GM03348 (cell line): Measurements from ENCODE around the gene MFAP4.
A peak's percentile ranks its signal among the peaks of the same experiment; 100 is the strongest.

Source experiments
- DNase-seq: peaks from one replicate; pipeline ENCODE4 v3.0.0; 2012; ENCODE audit warnings: low spot score

MFAP4 gene, protein sequence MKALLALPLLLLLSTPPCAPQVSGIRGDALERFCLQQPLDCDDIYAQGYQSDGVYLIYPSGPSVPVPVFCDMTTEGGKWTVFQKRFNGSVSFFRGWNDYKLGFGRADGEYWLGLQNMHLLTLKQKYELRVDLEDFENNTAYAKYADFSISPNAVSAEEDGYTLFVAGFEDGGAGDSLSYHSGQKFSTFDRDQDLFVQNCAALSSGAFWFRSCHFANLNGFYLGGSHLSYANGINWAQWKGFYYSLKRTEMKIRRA

DNA sequence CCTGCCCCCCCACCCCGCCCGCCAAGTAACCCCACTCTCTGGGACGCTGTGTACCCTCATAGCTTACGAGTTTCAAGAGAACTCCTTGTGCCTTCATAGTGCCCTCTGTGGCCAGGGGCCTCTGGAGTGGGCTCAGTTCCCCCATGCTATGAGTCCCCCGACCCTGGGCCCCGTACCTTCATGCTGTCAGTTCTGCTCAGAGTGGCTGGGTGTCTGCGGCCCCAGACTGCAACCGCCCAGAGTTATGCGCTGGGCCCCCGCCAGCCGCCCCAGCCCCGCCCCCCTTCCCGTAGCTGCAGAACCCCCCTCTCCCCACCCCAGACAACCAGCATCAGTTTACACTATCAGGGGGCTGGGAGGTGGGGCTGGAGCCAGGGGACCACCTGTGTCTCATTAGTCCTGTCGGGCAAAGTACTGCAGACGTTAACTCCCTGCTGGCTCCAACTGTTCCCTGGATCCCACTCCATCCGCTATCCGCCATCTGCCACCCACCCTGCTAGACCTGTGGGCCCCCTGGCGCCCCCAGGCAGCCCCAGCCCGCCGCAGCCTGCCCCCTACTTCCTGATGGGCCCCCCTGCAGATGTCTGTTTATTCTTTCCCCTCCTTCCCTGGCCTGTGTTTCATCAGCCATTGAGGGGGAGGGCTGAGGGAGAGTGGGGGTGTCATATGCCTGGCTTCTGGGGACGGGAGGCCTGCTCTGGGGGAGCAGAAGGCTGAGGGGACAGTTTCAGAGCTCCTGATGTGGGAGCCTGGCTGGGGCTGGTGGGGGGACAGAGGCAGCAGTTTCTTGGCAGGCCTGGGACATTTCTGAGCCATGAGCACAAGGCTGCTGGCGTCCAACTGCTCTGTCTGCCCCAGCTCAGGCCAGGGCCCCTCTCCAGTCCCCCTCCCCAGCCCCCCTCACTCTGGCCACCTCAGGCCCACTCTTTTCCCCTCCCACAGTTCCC, at the start of gene MFAP4:
TSS of gene MFAP4 (minus strand) at position 217 of the 947 bp plus-strand sequence. CDS start at position 182, 35 bp downstream.
- peak; percentile 87 for DNase-seq

DNA sequence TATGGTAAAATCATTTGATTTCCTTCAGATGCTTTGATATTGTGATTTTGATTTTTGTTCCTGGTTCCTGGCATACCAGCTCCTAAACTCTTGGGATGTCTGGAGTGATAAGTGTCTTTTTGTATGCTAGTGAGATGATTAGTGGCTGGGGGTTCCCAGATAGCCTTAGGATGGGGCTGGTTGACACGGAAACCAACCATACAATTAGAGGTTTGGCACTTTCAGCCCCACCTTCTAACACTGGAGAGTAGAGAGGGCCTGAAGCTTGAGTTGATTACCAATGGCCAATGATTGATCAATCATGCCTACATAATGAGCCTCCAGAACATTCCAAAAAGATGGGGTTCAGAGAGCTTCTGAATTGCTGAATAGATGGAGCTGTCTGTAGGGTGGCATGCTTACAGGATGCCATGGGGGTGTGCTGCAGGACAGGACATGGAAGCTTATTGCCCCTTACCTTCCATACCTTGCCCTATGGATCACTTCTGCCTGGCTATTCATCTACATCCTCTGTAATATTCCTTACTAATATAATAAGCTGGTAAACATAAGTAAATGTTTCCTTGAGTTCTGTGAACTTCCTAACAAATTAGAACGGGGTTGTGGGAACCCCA, 46.8 kb upstream of the MFAP4 start:
- DNase-seq = no peak

DNA sequence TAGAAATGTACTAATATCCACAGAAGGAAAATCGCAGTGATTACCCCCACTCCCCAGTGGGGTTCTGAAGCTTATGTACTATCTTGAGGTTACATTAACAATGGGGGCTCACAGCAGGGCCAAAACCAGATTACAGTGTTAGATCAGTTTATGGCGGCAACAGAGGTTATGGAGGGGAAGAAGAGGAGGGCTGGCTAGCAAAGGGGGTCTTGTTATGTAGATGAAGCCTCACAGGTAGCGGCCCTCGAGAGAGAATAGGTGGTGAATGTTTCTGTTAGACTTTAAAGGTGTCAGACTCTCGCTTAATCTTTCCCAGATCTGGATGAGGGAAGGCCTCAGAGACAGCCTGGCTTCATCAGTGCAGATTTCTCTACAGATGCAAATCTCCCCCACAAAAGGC, 46.3 kb upstream of the MFAP4 start:
- DNase-seq = no peak

DNA sequence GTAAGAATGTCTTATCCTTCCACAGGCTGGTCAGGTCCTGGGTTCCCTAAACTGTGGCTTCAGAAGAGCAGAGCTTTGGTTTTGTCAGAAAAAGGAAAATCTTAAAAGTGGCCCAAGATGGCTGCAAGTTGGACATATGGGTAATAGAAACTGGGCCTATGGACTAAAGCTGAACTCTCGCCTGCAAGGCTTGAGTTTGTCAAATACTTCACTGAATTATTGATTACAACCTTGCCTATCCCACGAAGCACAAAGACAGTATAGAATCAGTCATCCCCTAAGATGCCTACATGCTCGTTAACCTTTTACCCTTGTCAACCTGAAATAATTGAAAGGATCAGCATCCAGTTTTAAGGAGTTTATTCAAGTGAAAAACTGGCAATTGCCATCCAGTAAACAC, 44.7 kb upstream of the MFAP4 start:
- DNase-seq = no peak

DNA sequence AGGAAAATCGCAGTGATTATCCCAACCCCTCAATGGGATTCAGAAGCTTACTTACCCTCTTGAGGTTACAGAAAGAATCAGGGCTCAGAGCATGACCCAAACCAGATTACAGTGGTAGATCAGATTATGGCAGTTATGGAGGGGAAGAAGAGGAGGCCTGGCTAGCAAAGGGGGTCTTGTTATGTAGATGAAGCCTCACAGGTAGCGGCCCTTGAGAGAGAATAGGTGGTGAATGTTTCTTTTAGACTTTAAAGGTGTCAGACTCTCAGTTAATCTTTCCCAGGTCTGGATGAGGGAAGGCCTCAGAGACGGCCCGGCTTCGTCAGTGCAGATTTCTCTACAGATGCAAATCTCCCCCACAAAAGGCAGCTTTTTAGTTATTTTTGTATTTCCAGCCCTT, 39.6 kb upstream of the MFAP4 start:
- no peak for DNase-seq

DNA sequence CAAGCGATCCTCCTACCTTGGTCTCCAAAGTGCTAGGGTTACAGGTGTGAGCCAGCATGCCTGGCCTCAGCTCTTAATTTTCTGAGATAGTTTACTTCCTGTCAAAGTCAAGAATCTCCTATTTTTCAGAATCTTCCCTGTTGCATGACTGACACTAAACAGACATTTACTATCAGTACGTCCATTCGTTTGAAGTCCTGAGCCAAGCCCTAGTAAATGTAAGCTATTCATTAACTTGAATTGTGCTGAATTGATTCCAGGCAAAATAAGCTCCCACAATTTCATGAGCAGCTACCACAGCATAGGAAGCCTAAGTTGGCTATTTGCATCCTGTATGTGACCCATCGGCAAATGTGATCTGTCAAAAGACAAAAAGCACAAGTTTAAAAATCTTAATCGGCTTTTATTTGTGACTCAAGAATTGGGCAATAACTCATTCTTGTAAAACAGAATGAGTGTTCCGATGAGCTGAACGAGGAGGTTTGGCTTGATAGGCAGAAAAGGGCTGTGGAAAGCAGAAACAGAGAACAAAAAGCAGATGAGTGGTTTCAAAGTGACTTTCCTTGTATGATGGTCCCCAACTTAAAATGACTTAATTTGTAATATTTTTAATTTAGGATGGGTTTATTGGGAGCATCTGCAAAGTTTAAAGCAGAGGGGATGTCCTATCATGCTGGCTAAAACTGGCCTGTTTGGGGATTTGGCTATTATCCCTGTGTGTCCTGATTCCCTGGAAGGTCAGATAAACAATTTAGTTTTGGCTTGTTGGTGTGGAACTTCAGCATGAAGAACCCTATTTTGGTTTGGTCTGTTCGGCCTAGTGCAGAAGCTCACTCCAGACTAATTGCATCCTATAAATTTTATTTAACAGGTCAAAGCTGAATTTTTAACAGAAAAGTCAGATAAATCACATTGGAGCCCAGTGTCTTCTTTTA, 38.2 kb upstream of the MFAP4 start:
- no peak for DNase-seq

DNA sequence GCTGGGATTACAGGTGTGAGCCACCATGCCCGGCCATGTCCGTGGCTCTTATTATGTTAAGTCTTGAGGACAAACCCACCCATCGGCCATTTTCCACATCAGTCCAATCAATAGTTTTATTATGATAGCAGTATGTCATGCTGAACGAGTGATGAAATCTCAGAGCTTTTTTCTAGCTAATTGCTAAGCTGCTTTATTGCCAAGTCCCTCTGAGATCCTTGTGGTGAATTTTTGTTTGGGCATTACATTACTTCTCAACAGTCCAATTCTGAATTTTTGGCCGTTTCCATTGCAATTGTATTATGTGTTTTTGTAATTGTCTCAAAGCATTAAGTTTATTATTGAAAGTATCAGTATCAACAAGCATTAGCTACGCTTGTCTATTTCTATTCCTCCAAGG, 34.9 kb upstream of the MFAP4 start:
- DNase-seq = no peak

DNA sequence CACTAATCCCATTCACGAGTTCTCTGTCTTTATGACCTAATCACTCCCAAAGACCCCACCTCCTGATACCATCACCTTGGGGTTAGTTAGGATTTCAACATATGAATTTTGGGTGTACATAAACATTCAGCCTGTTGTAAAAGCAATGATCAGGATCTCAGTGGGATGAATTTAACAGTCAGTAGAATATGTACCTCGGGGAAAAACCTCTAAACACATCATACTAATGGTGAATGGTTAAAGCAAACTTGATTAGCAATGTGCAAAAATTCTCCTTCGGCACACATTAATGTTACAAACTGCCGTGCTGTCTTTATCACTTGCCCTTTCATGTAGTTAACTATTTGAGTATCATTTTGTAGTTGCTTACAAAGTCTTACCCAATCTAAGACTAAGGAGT, 34.2 kb upstream of the MFAP4 start:
- no peak for DNase-seq

DNA sequence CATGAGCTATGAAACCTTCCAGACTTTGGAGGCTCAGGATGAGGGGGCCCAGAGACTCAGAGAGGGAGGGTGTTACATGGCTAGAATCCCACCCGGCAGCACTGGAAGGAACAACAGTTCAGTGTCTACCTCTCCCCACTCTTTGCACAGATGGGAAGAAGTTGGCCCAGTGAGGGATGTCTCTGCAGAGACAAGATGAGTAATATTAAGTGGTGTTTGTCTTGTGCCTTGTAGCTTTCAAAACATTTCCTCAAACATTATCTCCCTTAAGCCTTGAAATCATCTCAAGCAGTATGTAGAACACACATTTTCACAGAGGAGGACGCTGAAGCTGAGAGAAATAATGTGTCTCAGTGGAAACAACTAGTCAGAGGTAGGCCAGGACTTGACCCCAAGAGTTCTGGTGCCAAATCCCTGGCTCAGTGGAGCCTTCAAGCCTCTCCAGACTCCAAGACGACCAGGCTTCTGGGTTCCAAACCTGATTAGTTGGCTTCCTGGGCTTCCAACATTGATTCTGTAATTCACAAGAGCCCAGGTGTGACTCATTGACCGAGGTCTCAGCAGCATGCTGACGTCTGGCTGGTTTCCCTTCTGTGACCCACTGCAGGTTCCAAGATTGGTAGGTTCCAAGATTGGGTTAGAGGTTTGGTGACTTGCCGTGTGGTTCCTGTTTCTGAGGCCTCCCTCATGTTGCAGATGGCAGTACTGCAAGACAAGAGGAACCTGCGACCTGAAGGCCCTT, 31.4 kb upstream of the MFAP4 start:
- peak; percentile 49 for DNase-seq

DNA sequence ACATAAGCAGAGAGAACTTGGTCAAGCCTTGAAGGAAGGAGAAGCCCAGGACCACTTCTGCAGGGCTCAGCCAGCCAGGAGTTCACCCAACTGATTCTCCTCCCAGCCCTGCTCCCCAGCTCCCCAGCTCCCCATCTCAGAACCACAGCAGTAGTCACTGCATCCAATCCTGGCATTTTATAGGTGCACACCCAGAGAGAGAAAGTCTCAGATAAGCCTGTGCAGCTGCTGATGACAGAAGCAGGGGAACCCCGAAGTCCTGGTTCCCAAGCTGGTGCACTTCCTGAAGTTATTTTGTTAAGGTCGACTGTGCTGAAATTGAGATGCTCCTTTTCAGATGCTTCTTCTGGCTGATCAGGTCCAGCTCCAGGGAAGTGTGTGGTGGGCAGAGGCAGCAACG, 30.6 kb upstream of the MFAP4 start:
- DNase-seq = no peak

DNA sequence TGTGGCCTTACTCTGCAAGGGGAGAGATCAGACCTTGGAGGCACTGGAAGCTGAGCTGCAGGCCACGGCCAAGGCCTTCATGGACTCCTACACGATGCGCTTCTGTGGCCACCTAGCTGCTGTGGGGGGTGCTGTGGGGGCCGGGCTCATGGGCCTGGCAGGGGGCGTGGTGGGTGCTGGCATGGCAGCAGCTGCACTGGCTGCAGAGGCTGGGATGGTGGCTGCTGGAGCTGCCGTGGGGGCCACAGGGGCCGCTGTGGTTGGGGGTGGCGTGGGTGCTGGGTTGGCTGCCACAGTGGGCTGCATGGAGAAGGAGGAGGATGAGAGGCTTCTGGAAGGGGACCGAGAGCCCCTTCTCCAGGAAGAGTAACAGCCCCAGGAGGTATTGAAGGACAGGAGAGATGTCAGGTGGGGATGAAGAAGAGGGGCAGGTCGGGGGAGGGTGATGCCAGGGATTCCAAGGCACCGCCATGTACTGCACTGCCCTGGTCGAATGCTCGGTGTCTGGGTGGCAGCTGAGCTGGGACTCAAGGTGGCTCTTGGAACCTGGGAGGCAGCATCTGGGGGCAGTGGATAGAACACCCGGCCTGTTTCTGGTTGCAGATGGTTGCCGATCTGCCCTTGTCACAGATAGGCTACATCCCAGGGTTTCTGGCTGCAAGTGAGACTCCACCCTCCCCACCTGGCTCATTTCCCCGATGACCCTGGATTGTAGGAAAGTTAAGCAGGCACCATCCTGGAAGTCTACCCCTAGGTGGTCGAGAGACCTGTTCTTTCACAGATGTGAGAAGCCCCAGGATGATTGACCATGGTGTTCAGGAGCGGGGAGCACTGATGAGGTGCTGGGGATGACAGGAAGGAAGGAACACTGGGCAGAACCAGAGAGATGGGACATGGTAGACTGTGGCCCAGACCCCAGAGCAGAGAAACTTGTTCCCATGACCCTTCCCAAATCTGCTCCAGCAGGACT, 29.1 kb upstream of the MFAP4 start:
- DNase-seq = no peak

DNA sequence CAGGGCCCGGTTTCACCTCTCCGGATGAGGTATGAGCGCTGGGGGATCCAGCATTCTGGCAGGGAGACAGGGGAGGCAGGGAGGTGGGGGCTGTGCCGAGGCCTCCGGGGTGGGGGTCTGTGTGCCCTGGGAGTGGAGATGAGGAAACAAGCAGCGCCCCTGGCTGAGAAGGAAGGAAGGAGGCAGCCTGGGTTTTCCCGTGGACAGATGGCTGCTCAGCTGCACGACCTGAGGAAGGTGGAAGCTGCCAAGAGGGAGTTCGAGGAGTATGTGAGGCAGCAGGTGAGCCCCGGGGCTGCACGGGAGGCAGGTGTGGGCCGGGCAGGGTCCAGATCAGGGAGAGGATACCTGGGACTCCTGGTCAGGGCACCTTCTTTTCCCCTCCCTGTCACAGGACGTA, 28.3 kb upstream of the MFAP4 start:
- no peak for DNase-seq

DNA sequence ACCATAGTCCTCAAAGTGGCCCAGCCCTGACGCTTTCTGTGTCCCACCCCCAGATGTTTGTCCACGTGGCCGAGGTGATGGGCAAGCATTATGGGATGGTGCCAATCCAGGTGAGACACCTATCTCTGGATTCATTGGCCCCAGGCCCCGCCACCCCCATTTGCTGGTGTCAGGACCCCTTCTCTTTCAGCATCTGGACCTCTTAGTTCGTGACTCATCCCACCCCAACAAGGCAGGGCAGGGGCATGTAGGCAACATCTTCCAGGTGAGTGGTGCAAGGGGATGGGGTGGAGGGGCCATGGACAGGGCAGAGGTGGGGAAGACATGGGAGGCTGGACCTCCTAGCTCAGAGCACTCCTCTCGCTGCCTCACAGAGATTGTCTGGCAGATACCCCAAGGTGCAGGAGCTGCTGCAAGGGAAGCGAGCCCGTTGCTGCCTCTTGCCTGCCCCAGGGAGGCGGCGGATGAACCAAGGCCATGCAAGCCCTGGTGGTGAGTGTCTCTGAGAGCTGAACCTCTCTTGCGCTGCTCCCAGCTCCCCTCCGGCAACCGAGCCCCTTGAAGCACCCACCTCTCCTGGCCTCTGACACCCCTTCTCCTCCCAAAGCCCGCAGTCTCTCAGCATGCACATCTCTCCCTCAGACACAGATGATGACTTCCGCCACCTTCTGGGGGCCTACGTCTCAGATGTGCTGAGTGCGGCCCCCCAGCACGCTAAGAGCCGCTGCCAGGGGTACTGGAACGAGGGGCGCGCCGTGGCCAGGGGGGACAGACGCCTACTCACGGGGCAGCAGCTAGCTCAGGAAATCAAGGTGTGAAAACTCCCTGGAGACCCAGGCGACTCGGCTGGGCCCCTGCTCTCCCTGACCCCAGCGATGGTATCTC, 27.6 kb upstream of the MFAP4 start:
- DNase-seq = no peak

DNA sequence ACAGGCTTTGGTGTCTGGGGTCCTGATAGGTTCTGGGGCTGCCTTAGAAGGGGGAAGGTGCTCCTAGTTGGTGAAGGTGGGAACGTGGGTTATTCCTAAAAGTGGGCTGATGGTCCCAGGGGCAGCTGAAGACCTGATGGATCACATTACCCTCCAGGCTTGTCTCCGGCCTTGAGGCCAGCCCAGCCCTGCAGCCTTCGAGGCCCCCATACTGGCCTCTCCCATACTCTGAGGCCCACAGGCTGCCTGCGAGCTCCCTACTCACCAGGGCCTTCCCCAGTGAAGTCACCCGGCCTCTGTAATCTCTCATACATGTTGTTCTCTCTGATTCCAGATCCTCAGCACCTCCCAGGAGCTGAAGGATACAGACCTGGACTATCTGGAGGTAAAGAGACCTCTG, 26.8 kb upstream of the MFAP4 start:
- DNase-seq = no peak

DNA sequence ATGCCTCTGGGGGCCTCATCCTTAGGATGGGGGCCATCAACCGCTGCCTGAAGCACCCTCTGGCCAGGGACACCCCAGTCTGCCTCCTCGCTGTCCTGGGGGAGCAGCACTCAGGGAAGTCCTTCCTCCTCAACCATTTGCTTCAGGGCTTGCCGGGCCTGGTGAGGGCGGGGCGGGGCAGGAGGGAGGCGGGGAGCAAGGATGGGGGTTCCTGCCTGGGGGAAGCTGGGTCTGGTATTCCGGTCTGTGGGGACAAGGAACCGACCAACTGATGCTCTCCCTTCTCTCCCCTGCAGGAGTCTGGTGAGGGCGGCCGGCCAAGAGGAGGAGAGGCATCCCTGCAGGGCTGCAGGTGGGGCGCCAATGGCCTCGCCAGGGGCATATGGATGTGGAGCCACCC, 26.0 kb upstream of the MFAP4 start:
- no peak for DNase-seq

DNA sequence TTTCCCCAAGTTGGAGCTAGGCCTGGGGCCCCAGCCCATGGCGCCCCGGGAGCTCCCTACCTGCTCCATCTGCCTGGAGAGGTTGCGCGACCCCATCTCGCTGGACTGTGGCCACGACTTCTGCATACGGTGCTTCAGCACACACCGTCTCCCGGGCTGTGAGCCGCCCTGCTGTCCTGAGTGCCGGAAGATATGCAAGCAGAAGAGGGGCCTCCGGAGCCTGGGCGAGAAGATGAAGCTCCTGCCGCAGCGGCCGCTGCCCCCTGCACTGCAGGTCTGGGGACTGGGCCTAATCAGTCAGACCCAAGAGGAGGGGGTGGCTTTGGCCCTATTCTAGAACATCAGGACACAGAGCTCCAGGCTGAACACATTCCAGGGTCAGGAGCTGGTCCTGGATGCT, 25.5 kb upstream of the MFAP4 start:
- no peak for DNase-seq

DNA sequence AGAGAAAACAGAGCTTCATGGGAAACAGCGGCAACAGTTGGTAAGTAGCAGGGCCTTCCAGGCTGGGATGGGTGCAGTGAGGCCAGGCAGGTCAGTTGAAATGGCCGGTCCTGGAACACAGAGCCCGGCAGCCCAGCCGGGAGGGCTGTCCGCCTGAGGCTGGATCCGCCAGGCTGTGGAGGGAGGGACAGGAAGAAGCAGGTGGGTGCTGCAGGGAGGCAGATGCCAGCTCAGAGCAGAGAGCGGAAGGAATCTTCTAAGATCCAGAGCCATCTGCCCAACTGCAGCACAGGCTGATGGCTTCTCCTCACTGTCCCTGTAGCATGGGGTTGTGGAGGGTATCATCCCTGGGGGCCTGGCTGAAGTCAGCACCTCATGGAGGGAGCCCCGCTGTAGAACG, 24.6 kb upstream of the MFAP4 start:
- DNase-seq = peak; percentile 17

DNA sequence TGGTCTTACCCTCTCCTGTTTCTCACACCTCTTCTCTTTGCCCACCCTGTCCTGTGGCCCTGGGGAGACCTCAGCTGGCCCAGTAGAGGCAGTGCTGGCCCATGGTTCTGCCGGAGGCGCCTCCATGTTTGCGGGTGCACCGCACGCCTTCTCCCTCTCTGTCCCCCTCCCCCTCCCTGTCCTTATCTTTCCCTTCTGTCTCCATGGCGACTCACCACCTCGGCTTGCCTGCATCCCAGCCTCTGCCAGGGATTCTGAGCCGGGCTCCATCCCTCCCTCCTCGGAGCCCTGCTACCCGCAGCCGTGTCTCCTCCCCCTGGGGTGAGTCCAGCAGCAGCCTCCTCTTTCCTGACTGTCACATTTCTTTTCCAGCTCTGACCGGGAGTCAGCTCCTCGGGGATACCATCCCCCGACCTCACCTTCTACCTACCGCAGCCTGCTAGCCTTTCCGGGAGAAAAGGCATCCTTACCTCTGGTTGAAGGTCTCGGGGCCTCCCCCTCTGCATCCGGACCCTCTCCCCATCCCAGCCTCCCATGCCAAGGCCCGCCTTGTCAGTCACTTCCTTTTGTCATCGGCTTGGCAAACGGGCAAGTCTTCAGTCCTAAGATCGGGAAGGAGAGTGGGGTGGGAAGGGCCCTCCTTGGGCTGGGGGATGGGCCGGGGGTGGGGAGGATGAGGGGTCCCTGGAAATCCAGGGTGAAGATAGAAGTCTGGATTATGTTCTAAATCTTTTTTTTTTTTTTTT, 24.1 kb upstream of the MFAP4 start, which contains the start of gene RNF112:
TSS of gene RNF112 (plus strand) at position 358 of the 746 bp plus-strand sequence. CDS start at position 535, 177 bp downstream.
- DNase-seq = peak; percentile 84
